HCT116 (cell line): ENCODE data around the gene PEG3. TPM values are rescaled to one million over a fixed set of nuclear protein-coding genes. Genes with fewer than 3 reads are reported as not detected.

Source experiments
- ATAC-seq: fragments of 200-7000 bp; cut with Tn5 transposase; 2 replicates; pipeline ENCODE4 v1.9.1; 2020; ENCODE audit warnings: mild to moderate bottlenecking, moderate library complexity
- BruUV-seq: library from RNA; stranded (reverse); fragments of 400-500 nt; replicated peaks from 2 replicates; lab custom pipeline; 2021; lab: Mats Ljungman, UMichigan
- CTCF ChIA-PET: fragments of 300-600 bp; sonication (Branson Sonifier 250); formaldehyde crosslinking; loops from one replicate; lab custom pipeline; 2021; ENCODE audit warnings: antibody characterized with exemption; lab: Charles Lee
- POLR2A ChIA-PET: fragments of 300-600, 350-600 bp; sonication (Branson Sonifier 250); formaldehyde crosslinking; loops from one replicate; lab custom pipeline; 2021; ENCODE audit warnings: antibody characterized with exemption; lab: Charles Lee
- RAD21 ChIA-PET, 2 experiments: fragments of 300-600 bp; sonication (Branson Sonifier 250); formaldehyde crosslinking; loops; one replicate each; lab custom pipeline; 2023; ENCODE audit warnings: low total read pairs in 2 of 2; ENCODE audit not compliant: uncharacterized antibody in 2 of 2, unreplicated experiment in 2 of 2, low non-redundant PET in 1 of 2; lab: Charles Lee
- DNase-seq: peaks from one replicate; pipeline ENCODE4 v3.0.0-alpha.2; 2010; ENCODE audit warnings: low read depth, low spot score
- H2AFZ ChIP-seq: fragments of 200-600 bp; shearing (Covaris generic), sonication (generic); 2 replicates; pipeline ENCODE4 v1.6.1; 2017; ENCODE audit warnings: low read depth, mixed run types, mixed read lengths, antibody characterized with exemption, low read length; ENCODE audit not compliant: poor library complexity, severe bottlenecking
- H3K27ac ChIP-seq: 2 replicates; pipeline ENCODE4 v1.5.1; 2012; ENCODE audit warnings: low read depth, low read length
- H3K27me3 ChIP-seq: fragments of 200-600 bp; sonication (generic); 2 replicates; pipeline ENCODE4 v1.6.1; 2016; ENCODE audit warnings: mixed run types, low read length, mixed read lengths; ENCODE audit not compliant: insufficient read depth
- H3K36me3 ChIP-seq, 2 experiments: fragments of 200-500 bp in 1 of 2; fragments of 200-600 bp in 1 of 2; sonication (Bioruptor generic) in 1 of 2; sonication (generic) in 1 of 2; 2 replicates each; pipeline versions ENCODE4 v1.5.1 to v1.6.1; 2014 to 2016; ENCODE audit warnings: low read length in 2 of 2, inconsistent platforms in 1 of 2, mixed read lengths in 1 of 2, mixed run types in 1 of 2; ENCODE audit not compliant: insufficient read depth in 2 of 2, control insufficient read depth in 1 of 2
- H3K4me1 ChIP-seq, 2 experiments: fragments of 200-600 bp in 1 of 2; sonication (generic) in 1 of 2; 2 replicates each; pipeline versions ENCODE4 v1.5.1 to v1.6.1; 2012 to 2017; ENCODE audit warnings: low read length in 2 of 2, inconsistent platforms in 1 of 2, mild to moderate bottlenecking in 1 of 2, mixed read lengths in 1 of 2, mixed run types in 1 of 2, moderate library complexity in 1 of 2; ENCODE audit not compliant: insufficient read depth in 2 of 2, control insufficient read depth in 1 of 2
- H3K4me2 ChIP-seq: fragments of 200-600 bp; sonication (generic); 2 replicates; pipeline ENCODE4 v1.6.1; 2017; ENCODE audit warnings: mixed run types, low read length, mixed read lengths
- H3K4me3 ChIP-seq, 2 experiments: fragments of 200-600 bp in 1 of 2; sonication (generic) in 1 of 2; replicated peaks in 1 of 2; 2 replicates each; pipeline ENCODE4 v1.5.1; 2011 to 2016; ENCODE audit warnings: low read length in 2 of 2, control low read depth in 1 of 2, low read depth in 1 of 2, mild to moderate bottlenecking in 1 of 2, mixed read lengths in 1 of 2, mixed run types in 1 of 2
- H3K79me2 ChIP-seq: fragments of 200-600 bp; sonication (generic); 2 replicates; pipeline ENCODE4 v1.6.1; 2017; ENCODE audit warnings: mild to moderate bottlenecking, mixed run types, low read length, moderate library complexity, mixed read lengths; ENCODE audit not compliant: insufficient read depth
- H3K9ac ChIP-seq: fragments of 200-600 bp; sonication (generic); 2 replicates; pipeline ENCODE4 v1.6.1; 2016; ENCODE audit warnings: low read length, mixed read lengths
- H3K9me2 ChIP-seq: fragments of 200-600 bp; sonication (generic), shearing (Covaris generic); 2 replicates; pipeline ENCODE4 v1.6.1; 2017; ENCODE audit warnings: mixed run types, mild to moderate bottlenecking, moderate library complexity; ENCODE audit not compliant: insufficient read depth
- H3K9me3 ChIP-seq, 2 experiments: fragments of 200-500 bp in 1 of 2; fragments of 200-600 bp in 1 of 2; sonication (Bioruptor generic) in 1 of 2; sonication (generic) in 1 of 2; 2 replicates each; pipeline ENCODE4 v1.6.1; 2014 to 2017; ENCODE audit warnings: low read length in 2 of 2, mixed read lengths in 2 of 2, inconsistent platforms in 1 of 2, low read depth in 1 of 2, mild to moderate bottlenecking in 1 of 2, mixed run types in 1 of 2, moderate library complexity in 1 of 2; ENCODE audit not compliant: control insufficient read depth in 1 of 2, insufficient read depth in 1 of 2
- H4K20me1 ChIP-seq: fragments of 200-600 bp; sonication (generic), shearing (Covaris generic); 2 replicates; pipeline ENCODE4 v1.6.1; 2017; ENCODE audit warnings: mixed run types, mild to moderate bottlenecking, moderate library complexity; ENCODE audit not compliant: insufficient read depth
- ELF1 ChIP-seq: IDR thresholded peaks from 2 replicates; pipeline ENCODE4 v1.6.1; 2012; ENCODE audit warnings: low read depth, borderline replicate concordance
- POLR2A ChIP-seq: IDR thresholded peaks from 2 replicates; pipeline ENCODE4 v1.7.0; 2011; ENCODE audit warnings: borderline replicate concordance; ENCODE audit not compliant: insufficient read depth, insufficient read length; ENCODE audit errors: extremely low read depth
- POLR2AphosphoS5 ChIP-seq: IDR thresholded peaks from 2 replicates; pipeline ENCODE4 v1.6.1; 2011; ENCODE audit warnings: mild to moderate bottlenecking, low read depth, low read length, moderate library complexity
- SIN3A ChIP-seq: IDR thresholded peaks from 2 replicates; pipeline ENCODE4 v1.6.1; 2012; ENCODE audit warnings: low read depth
- SRF ChIP-seq: IDR thresholded peaks from 2 replicates; pipeline ENCODE4 v1.6.1; 2012; ENCODE audit warnings: low read depth
- ZFX ChIP-seq: fragments of 450-650 bp; IDR thresholded peaks from 2 replicates; pipeline ENCODE4 v1.6.1; 2017
- intact Hi-C: fragments of 100-400 bp; cut with micrococcal nuclease; formaldehyde crosslinking; loops from 2 replicates; pipeline ENCODE4 v1.10.0; 2022
- total RNA-seq: library from RNA; stranded (reverse); gene quantifications from one replicate; pipeline ENCODE4 v1.2.1, GENCODE V29; 2021; ENCODE audit not compliant: unreplicated experiment
- TF ChIP-seq, protein P1 (sequence below): IDR thresholded peaks from 2 replicates; pipeline ENCODE4 v1.6.1; 2012; ENCODE audit warnings: low read depth

The PEG3 gene
- total RNA-seq, 1 experiment from 2014 or later = 0.34 TPM

- H3K9me3 ChIP-seq = peaks cover 0 to 18% of the 10 kb centered on the region in 2 experiments; a peak in 2 of 4 replicates
- POLR2A ChIA-PET = no interaction called here
- no TSS peak for BruUV-seq
Observed at GRCh38 chr19:56880592-56881190, 40.2 kb upstream of the PEG3 start.

DNA sequence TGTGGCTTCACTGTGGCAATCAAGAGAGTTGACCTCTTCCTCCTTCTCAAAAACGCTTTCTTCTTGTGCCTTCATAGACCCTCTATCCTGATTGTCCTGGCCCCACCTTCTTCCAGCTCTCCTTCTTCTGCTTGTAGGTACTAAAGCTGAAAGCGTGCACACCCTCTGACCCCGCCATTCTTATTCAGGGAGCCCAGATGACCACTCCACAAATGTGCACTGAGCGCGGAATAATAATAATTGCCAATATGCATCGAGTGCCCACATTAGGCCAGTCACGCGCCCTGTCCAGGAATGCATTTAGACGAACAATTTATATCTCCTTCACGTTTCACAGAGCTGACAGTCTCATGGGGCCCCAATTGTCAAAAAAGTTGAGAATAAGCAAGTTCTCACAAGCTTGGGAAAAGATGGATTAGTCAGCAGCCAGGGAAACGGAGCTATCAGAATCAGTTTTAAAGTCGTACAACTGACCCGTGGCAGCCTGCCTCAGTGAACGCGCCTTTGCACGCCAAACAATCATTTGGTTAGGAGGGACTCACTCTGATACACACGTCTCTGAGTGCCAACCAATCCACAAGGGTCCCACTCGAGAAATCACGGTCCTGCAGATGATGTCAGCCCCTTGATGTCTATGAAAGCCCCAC lies 36.7 kb upstream of the PEG3 start:
- Histone ChIP-seq H3K9me2 (no peaks in the 10 kb centered on the region), H3K4me3 (no peak overlapping the region), H4K20me1 (no peaks in the 10 kb centered on the region), H3K27me3 (no peaks in the 10 kb centered on the region), H3K79me2 (no peaks in the 10 kb centered on the region), H3K27ac (no peak overlapping the region), H3K9ac (no peak overlapping the region), H3K4me2 (no peak overlapping the region), H2AFZ (no peak overlapping the region), H3K4me1 (no peaks in the 10 kb centered on the region), H3K36me3 (no peaks in the 10 kb centered on the region), H3K9me3 (peaks cover 8 to 28% of the 10 kb centered on the region in 2 experiments; a peak in 2 of 4 replicates)
- ATAC-seq (no peak), DNase-seq (no peak)
- intact Hi-C loops = no loop called here
- TF ChIP-seq POLR2AphosphoS5 (no peak), ZFX (no peak), POLR2A (no peak), SRF (no peak)
- TF ChIP-seq, protein P1, sequence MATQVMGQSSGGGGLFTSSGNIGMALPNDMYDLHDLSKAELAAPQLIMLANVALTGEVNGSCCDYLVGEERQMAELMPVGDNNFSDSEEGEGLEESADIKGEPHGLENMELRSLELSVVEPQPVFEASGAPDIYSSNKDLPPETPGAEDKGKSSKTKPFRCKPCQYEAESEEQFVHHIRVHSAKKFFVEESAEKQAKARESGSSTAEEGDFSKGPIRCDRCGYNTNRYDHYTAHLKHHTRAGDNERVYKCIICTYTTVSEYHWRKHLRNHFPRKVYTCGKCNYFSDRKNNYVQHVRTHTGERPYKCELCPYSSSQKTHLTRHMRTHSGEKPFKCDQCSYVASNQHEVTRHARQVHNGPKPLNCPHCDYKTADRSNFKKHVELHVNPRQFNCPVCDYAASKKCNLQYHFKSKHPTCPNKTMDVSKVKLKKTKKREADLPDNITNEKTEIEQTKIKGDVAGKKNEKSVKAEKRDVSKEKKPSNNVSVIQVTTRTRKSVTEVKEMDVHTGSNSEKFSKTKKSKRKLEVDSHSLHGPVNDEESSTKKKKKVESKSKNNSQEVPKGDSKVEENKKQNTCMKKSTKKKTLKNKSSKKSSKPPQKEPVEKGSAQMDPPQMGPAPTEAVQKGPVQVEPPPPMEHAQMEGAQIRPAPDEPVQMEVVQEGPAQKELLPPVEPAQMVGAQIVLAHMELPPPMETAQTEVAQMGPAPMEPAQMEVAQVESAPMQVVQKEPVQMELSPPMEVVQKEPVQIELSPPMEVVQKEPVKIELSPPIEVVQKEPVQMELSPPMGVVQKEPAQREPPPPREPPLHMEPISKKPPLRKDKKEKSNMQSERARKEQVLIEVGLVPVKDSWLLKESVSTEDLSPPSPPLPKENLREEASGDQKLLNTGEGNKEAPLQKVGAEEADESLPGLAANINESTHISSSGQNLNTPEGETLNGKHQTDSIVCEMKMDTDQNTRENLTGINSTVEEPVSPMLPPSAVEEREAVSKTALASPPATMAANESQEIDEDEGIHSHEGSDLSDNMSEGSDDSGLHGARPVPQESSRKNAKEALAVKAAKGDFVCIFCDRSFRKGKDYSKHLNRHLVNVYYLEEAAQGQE = no peak
- BruUV-seq = no TSS peak
- ChIA-PET CTCF (no interaction called here), POLR2A (no interaction called here), RAD21 (no interaction called here)

More at GRCh38 chr19:56880592-56881190, 40.2 kb upstream of the PEG3 start:
- Histone ChIP-seq H3K27me3 (no peaks in the 10 kb centered on the region), H3K79me2 (no peaks in the 10 kb centered on the region), H3K36me3 (no peaks in the 10 kb centered on the region), H3K27ac (no peak overlapping the region), H3K4me3 (no peak overlapping the region), H3K4me2 (no peak overlapping the region), H4K20me1 (no peaks in the 10 kb centered on the region), H2AFZ (no peak overlapping the region), H3K4me1 (no peaks in the 10 kb centered on the region), H3K9ac (no peak overlapping the region), H3K9me2 (no peaks in the 10 kb centered on the region)
- TF ChIP-seq SIN3A (no peak), ELF1 (no peak)
- ChIA-PET RAD21 (no interaction called here), CTCF (no interaction called here)
- intact Hi-C loops = no loop called here
- DNase-seq (no peak), ATAC-seq (no peak)
